GM18951 (cell line): ENCODE results near the gene MYO10.

Experiments
- POLR2A ChIP-seq: IDR thresholded peaks from 4 replicates; pipeline ENCODE4 v1.6.1; 2011; ENCODE audit warnings: mild to moderate bottlenecking; ENCODE audit not compliant: insufficient read length, insufficient read depth; ENCODE audit errors: extremely low read depth
- in situ Hi-C: fragments of 300-500 bp; cut with MboI; formaldehyde crosslinking; loops from one replicate; pipeline ENCODE4 v1.12.0; 2022; ENCODE audit warnings: low sequenced_read_pairs, mixed read lengths, inconsistent platforms; ENCODE audit not compliant: unreplicated experiment

Gene MYO10

GRCh38 chr5:16934123-16934522 is 2.0 kb downstream of the MYO10 start:
- in situ Hi-C loops, result no loop called here

DNA sequence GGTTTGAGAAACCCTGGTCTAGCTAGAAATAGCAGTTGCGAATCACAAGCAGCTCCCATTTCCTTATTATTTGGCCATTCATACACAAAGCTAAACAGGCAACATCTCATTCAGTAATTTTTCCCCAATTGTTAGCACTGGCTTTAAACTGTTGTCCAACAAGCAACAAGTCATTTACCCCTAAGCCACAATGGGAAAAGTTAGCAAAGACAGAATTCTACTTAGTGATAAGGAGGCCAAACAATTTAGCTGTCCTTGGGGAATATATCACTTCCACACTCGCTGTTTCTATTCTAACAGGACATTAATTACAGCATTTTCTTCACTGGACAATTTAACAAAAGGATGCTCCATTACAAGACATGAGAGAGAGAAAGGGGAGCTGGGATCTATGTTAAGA is 2.8 kb downstream of the MYO10 start:
- in situ Hi-C loops, result no loop called here
- TF ChIP-seq POLR2A, result no peak

More at GRCh38 chr5:16934123-16934522, 2.0 kb downstream of the MYO10 start:
- no peak for TF ChIP-seq POLR2A

- no peak for TF ChIP-seq POLR2A
- in situ Hi-C loops, result no loop called here
Observed at GRCh38 chr5:16932401-16932800, 3.7 kb downstream of the MYO10 start.

GRCh38 chr5:16931334-16932110 is 4.6 kb downstream of the MYO10 start:
- in situ Hi-C loops, result no loop called here
- no peak for TF ChIP-seq POLR2A

DNA sequence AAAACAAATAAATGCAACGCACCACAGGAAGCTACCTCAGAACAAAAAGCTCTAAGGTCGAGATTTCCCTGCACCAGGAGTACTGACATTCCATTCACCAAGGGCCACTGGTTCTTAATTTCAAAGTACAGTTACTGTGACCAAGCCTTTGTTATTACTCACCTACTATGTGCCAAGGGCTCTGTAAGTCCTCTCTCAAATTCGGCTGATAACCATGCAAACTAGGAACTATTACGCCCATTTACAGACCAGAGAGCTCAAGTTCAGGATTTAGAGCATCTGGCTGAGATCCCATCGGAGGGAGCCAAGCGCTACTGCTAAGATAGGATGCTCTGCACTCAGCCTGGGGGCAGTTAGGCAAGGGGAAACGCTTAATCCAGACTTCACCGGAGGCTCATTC is 5.6 kb downstream of the MYO10 start:
- in situ Hi-C loops, result no loop called here
- TF ChIP-seq POLR2A, result no peak

- in situ Hi-C loops, result no loop called here
- no peak for TF ChIP-seq POLR2A
Observed at GRCh38 chr5:16929831-16930230, 6.3 kb downstream of the MYO10 start.

- no peak for TF ChIP-seq POLR2A
- in situ Hi-C loops, result no loop called here
Observed at GRCh38 chr5:16929347-16929746, 6.7 kb downstream of the MYO10 start.

DNA sequence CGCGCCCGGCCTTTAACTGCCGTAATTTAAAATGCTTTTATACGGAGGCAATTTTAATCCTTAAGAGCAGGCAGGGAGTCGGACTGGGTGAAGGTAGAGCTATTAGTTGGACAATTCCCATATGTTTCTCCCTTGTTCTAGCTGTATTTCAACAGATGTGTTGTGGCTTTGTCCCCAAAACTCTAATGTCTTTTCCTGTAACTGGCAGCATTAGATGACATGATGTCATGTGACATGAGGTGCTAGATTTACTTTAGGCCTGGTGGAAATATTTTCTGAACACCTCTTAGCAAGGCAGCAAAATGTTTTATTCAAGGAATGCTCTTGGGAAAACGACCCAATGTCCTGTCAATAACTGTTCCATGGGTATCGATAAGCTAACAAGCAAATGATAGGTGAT is 8.5 kb downstream of the MYO10 start:
- TF ChIP-seq POLR2A, result no peak
- in situ Hi-C loops, result no loop called here

GRCh38 chr5:16926417-16926816 is 9.7 kb downstream of the MYO10 start:
- in situ Hi-C loops, result no loop called here
- TF ChIP-seq POLR2A, result no peak

DNA sequence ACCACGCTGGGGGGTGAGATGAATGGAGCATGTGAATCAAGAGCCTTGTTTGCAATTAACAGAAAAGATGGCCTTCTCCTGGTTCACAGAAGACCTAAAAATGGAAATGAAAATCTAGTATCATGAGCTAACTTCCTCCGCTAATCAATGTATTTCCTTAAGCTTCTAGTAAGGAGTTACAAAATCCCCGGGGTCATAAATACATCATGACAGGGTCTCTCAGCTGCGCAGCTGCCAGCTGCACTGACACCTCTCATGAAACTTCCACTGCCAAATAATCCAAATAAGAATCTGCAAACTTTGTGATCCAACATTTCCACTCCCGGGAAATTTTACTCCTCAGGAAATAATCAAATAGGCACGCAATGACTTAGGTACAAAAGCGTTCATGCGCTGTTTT is 11.9 kb downstream of the MYO10 start:
- no peak for TF ChIP-seq POLR2A
- in situ Hi-C loops, result no loop called here

- in situ Hi-C loops, result no loop called here
Observed at GRCh38 chr5:16922430-16922829, 13.7 kb downstream of the MYO10 start.

GRCh38 chr5:16921211-16921610 is 14.9 kb downstream of the MYO10 start:
- in situ Hi-C loops, result no loop called here
- TF ChIP-seq POLR2A, result no peak

More at GRCh38 chr5:16922430-16922829, 13.7 kb downstream of the MYO10 start:
- TF ChIP-seq POLR2A, result no peak

GRCh38 chr5:16920109-16920816 is 15.8 kb downstream of the MYO10 start:
- in situ Hi-C loops, result no loop called here
- no peak for TF ChIP-seq POLR2A
